HL-60/S4 treated with phorbol 12-myristate 13-acetate at 8.2 ng/mL for 4 days and 3 days (cell line): Measurements from ENCODE around the gene CRYBA2.

ENCODE experiments used
- in situ Hi-C: fragments of 300-500 bp; cut with MboI; formaldehyde crosslinking; loops from 2 replicates; pipeline ENCODE4 v1.15.0; 2022; ENCODE audit warnings: low sequenced_read_pairs

Gene CRYBA2

DNA sequence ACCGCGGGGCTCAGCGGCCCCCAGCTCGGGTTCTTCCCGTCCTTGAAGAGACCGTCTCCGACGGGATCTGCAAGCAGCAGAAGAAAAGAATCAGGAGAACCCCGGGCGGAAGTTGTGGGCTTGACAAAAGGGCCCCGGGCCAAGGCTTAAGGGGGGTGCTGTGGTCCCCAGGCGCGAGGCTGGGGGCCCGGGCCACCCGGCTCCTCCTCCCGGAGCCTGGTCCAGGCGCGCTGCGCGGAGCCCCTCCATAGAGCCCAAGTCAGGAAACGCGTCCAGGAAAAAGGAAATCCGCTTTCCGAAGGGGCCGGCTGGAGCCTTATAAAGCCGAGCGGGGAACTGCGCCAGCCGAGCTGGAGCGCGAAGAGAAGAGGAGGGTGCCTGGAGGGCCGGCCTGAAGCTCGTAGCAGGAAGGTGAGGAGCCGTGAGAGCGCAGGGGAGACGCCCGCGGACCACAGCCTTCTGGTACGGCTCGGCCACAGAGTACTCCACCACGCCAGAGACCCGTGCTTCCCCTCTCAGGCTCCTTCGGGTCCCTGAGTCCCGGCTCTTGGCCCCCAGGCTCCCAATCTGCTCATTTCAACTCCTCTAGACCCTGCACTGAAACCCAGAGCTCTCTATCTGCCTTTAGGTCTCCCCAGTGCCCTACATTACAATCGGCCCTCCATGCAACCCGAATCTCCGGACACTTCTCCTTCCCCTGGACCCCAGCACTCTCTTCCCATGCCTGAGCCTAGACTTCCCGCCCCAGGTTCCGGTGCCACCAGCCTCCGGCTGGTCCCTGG lies 8.8 kb downstream of the CRYBA2 start:
- in situ Hi-C loops, result no loop called here

DNA sequence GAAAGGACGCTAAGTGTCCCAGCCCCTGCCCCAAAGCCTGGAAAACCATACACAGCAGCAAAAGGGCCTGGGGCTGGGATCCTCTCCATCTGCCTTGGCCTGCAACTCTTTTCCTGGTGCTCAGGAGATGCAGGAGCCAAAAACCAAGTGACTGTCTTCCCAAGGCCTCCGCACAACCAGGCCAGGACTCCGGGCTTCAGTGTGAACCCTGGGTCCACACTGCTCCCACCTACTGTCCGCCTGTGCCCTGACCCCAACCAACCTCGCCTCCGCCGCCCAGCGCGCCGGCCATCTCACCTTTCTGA lies 9.3 kb downstream of the CRYBA2 start:
- in situ Hi-C loops, result no loop called here

DNA sequence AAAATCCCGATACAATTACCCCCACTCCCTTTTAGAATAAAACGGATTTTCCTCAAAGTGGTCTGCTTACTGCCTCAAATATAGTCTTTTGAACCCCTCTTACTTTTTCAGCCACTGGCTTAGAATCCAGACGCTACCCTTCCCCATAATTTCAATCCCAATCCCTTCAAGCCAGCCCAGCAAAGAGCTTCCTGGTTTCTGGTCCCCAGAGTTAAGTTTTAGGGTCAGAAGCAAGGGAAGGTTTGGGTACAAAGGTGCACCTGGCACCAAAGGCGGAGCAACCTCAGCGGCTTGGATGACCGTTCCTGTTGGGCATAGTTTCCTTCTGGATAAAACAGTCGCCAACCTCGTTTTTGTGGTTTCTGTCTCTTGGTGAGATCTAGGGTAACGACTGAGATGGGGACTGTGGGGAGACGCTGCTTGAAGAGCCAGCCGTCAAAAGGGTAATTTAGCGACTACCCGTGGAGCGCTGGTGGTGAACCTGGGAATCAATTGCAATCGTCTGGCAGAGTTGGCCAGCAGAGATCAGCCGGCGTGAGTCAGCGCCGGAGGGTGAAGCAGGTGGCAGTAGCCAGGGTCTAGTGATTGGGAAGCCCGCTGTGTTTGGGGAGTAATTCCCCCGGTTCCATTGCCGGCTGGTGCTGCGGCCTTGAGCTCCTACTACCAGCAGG lies 9.8 kb downstream of the CRYBA2 start:
- in situ Hi-C loops, result no loop called here

DNA sequence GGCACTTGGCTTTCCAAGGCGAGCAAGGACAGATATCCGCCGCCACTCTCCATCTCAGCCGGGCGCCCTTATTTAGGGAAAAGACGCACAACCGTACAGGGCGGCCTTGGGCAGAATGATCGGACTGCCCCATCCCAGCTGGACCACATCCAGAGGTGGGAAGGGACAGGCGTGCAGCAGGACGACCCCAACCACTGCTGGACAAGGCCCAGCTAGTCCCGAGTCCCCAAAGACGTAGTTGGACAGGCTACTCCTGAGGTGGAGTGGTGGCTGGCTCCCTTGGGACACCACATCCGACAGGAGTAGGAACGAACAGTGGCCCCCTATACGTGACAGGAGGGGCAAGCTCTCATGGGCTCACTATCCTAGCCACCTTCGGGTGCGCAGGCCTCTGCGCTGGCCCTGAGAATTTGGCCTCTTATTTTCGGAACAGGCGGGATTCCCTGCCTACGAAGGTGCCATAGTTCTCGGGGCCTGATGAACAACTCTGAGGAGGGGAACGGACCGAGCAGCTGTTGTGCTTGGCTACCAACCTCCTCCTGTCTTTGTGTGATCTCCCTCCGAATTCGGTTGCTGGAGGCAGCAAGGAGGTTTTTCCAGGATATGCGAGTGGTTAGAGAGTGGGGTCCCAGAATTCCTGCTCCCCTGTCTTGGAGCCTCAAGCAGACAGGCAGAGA lies 10.5 kb downstream of the CRYBA2 start:
- in situ Hi-C loops, result no loop called here

DNA sequence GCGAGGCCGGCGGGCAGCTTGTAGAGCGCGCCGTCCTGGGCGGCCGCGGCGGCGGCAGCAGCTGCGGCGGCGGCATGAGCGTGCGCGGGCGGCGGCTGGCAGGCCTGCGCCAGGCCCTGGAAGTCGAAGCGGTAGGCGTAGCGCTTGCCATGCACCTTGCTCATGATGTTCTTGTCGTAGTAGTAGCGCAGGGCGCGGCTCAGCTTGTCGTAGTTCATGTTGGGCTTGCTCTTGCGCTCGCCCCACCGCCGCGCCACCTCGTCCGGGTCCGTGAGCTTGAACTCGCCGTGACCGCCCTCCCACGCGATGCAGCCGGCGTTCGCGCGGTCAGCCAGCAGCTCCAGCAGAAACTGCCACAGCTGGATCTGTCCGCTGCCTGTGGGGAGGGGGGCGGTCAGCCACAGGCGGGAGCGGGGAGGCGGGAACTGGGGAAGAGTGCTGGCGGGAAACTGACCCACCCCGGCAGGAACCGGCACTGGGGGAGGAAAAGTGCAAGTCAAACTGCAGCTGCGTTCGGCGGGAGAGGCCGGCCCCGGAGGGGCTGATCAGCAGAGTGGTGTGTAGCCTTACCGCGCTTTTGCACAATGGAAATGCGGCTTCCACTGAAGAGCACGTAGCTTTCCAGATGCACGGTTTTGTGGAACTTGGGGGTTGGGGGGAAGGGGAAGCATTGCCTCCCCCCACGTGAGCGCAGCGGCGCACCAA lies 11.2 kb downstream of the CRYBA2 start:
- in situ Hi-C loops, result no loop called here

DNA sequence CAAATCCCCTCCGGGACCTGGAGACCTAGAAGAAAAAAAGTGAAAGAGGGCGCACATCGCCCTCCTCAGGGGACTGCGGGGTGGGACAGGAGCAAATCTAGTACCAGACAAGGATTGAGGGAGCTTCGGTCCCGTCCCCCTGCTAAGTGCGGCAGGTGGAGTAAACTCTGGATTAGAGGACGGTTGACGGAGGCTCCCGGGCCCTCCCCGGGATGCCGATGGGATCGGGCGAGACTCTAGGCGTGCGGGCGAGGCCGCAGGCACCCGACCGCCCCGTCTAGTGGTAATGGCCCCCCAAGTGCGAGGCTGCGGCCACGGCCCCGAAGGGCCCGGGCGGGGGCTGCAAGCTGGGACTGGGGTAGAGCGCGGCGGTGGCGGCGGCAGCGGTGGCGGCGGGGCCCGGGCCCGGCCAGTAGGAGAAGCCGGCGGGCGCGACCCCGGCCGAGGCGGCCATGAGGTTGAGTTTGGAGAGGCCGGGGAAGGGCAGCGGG lies 11.8 kb downstream of the CRYBA2 start:
- in situ Hi-C loops, result no loop called here

DNA sequence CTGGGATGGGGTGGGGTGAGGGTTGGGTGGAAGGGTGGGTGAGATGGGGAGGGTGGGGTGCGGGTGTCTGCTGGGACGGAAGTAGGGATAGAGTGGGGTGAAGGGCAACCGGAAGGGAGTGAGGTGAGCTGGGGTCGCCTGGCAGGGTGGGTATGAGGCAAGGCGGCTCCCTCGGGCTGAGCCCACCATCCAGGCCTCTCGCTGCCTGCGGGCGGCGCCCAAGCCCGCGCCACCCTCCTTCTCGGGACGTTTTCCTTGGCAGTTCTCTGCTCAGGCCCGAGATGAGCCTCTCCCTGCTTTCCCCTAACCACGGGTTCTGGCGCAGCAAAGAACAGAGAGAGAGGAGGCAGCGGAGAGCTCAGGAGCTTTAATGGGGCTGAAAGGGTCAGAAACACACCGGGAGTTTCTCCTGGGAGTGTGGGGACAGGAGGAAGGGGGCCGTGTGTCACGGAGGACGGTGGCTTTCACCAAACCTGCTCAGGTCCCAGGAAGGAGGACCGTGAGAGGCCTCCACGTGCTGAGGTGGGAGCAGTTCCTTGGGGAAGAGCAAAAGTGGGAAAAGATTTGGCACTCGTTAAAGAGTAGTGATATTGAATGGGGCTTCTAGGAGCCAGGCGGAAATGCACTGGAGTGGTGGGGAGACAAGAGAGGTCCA lies 12.4 kb downstream of the CRYBA2 start:
- in situ Hi-C loops, result no loop called here

DNA sequence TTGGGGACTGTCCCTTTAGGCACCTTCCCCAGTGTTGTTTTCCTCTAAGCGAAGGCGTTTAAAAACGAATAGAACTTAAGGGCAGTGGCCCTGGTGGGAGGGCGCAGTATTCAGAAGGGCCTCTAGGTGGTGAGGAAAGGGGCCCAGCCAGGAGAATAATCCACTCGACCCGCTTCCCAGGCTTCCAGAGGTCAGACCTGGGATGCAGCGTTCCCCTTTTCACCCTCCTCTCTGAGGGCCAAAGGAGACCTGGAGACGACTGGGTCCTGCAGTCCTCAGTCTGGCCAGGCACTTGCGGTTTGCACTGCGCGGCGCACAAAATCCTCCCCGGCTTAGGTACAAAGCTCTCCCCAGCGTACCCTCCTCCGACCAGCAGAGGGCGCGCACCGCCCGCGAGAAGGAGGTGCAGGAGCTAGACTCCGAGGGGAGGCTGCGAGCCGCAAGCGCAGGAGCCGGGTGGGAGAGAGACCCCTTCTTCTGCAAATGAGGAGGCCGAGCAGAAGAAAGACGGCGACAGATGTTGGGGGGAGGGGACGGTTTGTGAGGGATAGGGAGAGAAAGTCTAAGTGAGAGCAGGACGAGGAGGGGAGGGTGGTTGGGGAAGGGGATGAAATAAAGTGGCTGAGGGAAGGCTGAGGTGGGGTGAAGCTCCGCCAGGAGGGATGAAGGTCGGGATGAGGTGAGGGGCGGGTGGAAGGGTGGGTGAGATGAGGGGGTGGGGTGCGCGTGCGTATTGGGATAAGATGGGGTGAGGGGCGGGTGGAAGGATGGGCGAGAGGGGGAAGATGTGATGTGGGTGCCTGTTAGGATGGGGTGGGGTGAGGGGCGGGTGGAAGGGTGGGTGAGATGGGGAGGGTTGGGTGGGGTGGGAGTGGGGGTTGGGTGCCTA lies 13.1 kb downstream of the CRYBA2 start:
- in situ Hi-C loops, result no loop called here

DNA sequence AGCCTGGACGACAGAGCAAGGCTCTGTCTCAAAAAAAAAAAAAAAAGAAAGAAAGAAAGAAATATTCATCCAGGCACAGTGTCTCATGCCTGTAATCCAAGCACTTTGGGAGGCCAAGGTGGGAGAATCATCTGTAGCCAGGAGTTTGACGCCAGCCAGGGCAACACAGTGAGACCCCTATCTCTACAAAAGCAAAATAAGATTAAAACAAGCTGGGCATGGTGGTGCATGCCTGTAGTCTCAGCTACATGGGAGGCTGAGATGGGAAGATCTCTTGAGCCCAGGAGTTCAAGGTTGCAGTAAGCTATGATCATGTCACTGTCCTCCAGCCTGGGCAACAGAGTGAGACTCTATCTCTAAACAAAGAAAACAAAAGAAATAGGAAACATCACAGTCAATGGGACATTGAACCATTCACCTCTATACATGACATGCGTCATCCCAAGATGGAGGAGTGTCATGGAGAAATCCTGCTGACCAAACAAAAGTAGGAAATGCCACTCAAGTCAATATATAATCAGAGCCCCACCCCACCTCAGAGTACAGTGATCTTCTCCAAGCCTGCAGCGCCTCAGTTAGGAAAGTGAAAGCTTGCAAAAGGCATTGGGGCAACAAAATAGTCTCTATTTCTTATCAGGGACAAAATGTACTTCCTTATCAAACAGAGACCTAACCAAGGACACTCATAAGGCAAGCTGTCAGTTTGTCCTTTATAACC lies 18.0 kb downstream of the CRYBA2 start:
- in situ Hi-C loops, result no loop called here

DNA sequence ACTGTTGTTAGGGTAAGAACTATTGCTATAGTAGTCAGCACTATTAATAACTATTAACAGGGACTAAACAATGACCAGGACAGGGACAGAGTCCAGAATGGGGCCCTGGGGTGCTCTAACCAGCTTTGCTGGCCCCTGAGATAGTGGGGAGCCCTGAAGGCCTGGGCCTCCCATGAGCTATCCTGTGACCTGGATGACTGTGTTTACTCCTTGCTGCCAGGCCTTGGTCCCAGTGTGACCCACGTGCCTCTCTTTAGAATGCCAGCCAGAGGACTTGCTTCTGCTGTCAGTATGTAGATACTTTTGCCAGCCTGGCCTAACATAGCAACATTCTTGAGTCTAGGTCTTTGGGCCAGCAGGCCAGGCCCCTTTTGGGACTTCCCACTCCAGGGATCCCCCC lies 22.3 kb downstream of the CRYBA2 start:
- in situ Hi-C loops, result no loop called here

DNA sequence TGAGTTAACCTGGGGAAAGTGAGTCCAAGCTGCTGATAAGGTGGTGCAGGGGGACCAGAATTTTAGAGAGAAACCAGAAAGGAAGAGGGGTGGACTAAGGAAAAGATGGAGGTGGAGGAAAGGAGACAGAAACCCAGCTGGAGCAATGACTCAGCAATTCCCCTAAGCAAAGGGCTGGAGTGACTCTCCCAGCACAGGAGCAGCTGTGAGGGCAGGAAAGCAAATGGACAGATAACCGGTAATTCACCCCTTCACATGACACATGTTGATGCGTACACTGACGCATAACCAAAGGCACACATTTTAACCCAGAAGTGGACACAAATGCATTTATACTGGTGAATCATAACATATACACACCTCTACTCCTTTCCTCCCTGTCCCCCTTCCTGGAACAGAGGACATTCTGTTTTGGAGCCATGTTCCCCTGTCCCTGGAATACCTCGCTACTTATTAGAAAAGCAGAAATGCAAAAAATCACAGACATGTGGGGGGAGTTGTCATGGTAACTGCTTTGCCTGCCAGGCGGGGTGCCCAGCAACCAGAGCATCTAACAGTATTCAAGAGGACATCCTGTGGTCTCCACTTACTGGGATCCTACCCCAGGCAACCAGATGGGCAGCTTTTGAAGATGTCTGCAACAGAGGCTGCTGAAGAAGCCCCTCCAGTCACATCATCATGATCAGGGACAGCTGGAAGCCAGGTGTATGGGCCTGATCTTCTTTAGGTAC lies 29.0 kb downstream of the CRYBA2 start:
- in situ Hi-C loops, result no loop called here

DNA sequence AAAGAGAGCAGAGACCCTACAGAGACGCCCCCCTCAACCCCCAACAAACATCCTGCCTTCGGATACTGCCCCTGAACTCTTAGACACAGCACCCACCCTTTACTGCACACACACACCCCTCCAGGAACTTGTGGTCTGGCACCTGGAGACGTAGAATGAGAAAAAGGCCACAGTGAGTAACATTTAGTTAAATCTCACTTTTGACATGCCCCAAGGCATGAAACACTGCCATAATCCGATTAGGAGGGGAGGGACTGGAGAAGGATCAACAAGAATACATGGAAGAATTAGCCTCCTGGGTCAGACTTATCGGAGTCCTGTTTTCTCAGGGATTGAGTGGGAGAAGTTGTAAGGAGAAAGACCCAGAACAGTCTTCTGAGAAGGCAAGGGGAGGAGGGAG lies 29.6 kb downstream of the CRYBA2 start:
- in situ Hi-C loops, result no loop called here

DNA sequence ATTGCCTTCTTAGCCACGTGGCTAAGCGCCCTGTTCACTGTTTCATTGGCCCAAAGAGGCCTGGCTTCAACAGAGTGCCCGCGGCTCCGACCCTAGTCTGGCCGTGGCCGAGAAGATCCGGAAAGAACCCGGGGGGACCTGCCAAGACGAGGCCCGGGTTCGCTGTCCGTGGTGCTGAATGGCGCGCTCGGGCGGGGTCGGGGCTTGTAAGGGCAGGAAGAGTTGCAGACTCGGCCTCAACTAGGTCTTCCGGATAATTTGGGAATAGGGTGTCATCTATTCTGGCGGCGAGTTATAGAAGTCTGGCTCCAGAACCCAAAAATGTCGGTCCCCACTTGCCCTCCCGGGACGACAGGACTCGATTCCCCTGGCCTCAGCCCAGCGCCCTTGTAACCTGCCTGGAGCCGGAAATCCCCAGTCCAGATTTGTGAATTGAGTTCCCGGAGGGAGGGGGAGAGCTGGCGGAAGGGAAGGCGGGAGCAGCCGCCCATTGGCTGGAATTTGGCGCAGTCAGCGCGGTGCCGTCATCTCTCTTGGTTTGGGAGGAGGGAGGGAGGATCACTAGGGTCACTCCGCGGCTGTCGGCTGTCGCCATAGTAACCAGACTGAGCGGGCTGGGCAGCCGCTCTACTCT lies 30.2 kb downstream of the CRYBA2 start:
- in situ Hi-C loops, result no loop called here

DNA sequence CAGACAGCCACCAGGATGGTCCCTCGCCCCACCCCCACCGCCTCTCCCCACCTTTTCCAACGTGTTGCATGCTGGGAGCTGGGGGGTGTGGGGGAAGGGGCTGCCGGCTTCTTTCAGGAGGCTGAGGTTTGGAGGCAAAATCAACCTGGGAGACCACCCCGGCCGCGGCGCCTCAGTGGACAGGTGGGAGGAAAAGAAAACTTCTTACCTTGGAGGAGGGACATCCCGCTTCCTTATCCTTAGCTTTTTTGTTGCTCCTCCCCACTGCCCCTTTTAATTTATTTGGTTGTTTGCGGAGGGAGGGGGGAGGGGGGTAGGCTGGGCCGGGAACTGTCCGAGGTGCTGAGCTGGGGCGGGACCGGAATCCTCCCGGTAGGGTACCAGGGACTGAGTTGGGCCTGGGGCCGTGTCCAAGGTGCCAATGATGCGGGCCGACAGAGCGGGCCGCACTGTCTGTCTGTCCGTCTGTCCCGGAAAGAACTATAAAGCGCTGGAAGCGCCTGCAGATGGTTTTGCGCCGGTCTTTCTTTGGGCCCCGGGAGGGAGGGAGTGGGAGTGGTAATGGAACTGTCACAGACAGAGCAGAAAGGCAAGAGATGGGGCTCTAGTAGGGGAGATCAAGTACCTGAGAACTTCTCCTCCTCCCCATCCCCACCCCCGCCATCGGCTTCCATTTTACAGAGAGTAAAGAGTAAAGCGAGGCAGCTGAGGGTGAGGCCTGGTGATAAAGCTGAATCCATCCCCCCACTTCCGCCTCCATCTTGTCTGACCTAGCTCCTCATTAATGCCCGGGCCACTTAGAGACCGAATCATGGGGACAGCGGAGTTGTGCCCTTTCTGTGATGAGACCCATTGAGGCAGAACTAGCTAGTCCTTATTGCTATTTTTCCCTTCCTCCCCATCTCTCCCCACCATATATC lies 31.3 kb downstream of the CRYBA2 start:
- in situ Hi-C loops, result no loop called here

DNA sequence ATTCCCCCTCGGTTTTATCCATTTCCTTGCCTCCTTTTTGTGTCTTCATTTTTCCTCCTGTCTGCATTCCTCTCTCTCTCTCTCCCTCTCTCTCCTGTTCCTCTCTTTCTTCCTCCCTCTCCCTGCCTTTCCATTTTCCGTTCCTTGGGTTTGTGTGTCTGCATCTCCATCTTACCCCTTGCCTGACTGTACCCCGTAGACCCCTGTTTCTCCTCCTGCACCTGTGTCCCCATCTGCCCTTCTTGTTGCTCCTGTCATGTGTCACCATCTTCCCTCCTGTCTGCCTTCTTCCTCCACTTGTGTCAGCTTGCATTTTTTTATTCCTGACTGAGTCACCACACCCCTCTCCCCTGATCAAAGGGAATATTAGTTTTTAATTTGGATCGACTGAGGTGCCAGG lies 32.0 kb downstream of the CRYBA2 start:
- in situ Hi-C loops, result no loop called here

DNA sequence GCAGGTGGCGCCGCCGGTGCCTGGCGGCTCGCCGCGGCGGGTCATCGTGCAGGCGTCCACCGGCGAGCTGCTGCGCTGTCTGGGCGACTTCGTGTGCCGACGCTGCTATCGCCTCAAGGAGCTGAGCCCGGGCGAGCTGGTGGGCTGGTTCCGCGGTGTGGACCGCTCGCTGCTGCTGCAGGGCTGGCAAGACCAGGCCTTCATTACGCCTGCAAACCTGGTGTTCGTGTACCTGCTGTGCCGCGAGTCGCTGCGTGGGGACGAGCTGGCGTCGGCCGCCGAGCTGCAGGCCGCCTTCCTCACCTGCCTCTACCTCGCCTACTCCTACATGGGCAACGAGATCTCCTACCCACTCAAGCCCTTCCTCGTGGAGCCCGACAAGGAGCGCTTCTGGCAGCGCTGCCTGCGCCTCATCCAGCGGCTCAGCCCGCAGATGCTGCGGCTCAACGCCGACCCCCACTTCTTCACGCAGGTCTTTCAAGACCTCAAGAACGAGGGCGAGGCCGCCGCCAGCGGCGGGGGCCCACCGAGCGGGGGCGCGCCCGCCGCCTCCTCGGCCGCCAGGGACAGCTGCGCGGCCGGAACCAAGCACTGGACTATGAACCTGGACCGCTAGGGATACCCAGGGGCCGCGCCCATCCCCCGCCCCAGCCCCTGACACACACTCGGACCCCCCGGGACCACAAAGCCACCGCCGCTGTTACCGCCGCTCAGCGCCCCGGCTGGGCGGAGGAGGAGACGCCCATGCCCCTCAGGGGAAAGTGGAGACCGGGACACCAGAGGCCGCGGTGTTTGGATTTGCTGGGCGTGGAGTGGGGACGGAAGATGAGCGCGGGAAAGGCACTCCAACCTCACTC lies 32.7 kb downstream of the CRYBA2 start:
- in situ Hi-C loops, result no loop called here
